Measurements from ENCODE around the gene SLC35E3.
"Not testable (repeated sequence)": the region's sequence is repeated elsewhere in the genome, so short reads cannot be mapped to it uniquely, and the experiment has no call there.

DNA sequence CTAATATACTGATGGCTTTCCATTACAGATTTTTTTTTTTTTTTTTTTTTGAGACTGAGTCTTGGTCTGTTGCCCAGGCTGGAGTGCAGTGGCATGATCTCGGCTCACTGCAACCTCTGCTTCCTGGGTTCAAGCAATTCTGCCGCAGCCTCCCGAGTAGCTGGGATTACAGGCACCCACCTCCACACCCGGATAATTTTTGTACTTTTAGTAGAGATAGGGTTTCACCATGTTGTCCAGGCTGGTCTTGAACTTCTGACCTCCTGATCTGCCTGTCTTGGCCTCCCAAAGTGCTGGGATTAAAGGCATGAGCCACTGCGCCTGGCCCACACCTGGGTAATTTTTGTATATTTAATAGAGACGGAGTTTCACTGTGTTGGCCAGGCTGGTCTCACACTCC lies 65.6 kb downstream of the SLC35E3 start:
- TF ChIP-seq, protein P1, sequence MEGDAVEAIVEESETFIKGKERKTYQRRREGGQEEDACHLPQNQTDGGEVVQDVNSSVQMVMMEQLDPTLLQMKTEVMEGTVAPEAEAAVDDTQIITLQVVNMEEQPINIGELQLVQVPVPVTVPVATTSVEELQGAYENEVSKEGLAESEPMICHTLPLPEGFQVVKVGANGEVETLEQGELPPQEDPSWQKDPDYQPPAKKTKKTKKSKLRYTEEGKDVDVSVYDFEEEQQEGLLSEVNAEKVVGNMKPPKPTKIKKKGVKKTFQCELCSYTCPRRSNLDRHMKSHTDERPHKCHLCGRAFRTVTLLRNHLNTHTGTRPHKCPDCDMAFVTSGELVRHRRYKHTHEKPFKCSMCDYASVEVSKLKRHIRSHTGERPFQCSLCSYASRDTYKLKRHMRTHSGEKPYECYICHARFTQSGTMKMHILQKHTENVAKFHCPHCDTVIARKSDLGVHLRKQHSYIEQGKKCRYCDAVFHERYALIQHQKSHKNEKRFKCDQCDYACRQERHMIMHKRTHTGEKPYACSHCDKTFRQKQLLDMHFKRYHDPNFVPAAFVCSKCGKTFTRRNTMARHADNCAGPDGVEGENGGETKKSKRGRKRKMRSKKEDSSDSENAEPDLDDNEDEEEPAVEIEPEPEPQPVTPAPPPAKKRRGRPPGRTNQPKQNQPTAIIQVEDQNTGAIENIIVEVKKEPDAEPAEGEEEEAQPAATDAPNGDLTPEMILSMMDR (IDR thresholded peaks at IDR 0.05), result not testable (repeated sequence)
- TF ChIP-seq POLR2A (IDR thresholded peaks at IDR 0.05), result not testable (repeated sequence)

Data from testis (tissue), 2 donors.